OCI-LY7 (cell line): ENCODE data around the gene PELI2.

ENCODE experiments used
- CTCF ChIP-seq: fragments of 200-600 bp; sonication (generic); conservative IDR thresholded peaks from 2 replicates; pipeline ENCODE4 v1.5.1; 2014; ENCODE audit warnings: mild to moderate bottlenecking, antibody characterized with exemption, low read length, moderate library complexity, mixed read lengths
- EZH2phosphoT487 ChIP-seq: fragments of 200-600 bp; sonication (generic); IDR thresholded peaks from 2 replicates; pipeline ENCODE4 v1.6.1; 2018; ENCODE audit warnings: low read depth, borderline replicate concordance, mild to moderate bottlenecking, mixed run types, antibody characterized with exemption, low read length, moderate library complexity, mixed read lengths

- TF ChIP-seq CTCF (0 out of 2 replicates have a peak, but pooled peaks have one; percentile 20), EZH2phosphoT487 (no peak)
These were observed 162.6 kb downstream of the PELI2 start for GRCh38 chr14:56280843-56281242.
